Ectodermal cell (in vitro differentiated cells): ENCODE results near the gene DIP2C.

Source experiments
- H3K27ac ChIP-seq: 2 replicates; pipeline ENCODE4 v1.7.0; 2013; ENCODE audit warnings: mild to moderate bottlenecking, low read depth, low read length; ENCODE audit not compliant: insufficient read depth, poor library complexity, severe bottlenecking
- H3K27me3 ChIP-seq: 2 replicates; pipeline ENCODE4 v1.7.0; 2013; ENCODE audit warnings: mild to moderate bottlenecking, low read length; ENCODE audit not compliant: insufficient read depth, control insufficient read depth, poor library complexity, severe bottlenecking
- H3K36me3 ChIP-seq: one replicate; pipeline ENCODE4 v1.7.0; 2013; ENCODE audit warnings: low read length; ENCODE audit not compliant: control insufficient read depth, insufficient read depth
- H3K4me1 ChIP-seq: one replicate; pipeline ENCODE4 v1.7.0; 2013; ENCODE audit warnings: low read length; ENCODE audit not compliant: control insufficient read depth, insufficient read depth
- H3K4me3 ChIP-seq: 2 replicates; pipeline ENCODE4 v1.7.0; 2013; ENCODE audit warnings: low read depth, low read length, control low read depth; ENCODE audit not compliant: insufficient read depth
- H3K9me3 ChIP-seq: 2 replicates; pipeline ENCODE4 v1.7.0; 2013; ENCODE audit warnings: mild to moderate bottlenecking, low read length, moderate library complexity; ENCODE audit not compliant: control insufficient read depth
- WGBS, 2 experiments: methylation state at CpG; one replicate each; pipeline ENCODE4 v1.1.7; 2013; ENCODE audit warnings: missing lambda C conversion rate in 2 of 2; 5-methylcytosine and 5-hydroxymethylcytosine counted together

Gene DIP2C

GRCh38 chr10:604716-605631 is 84.5 kb downstream of the DIP2C start:
- Histone ChIP-seq H3K4me1 (peaks cover 16% of the 10 kb centered on the region), H3K4me3 (no peak overlapping the region), H3K27ac (peak overlapping the region; percentile 26), H3K9me3 (no peaks in the 10 kb centered on the region), H3K27me3 (no peaks in the 10 kb centered on the region), H3K36me3 (no peaks in the 10 kb centered on the region)
- 94% methylated on average over 21 of the region's 21 CpGs for WGBS, 2 experiments

GRCh38 chr10:603745-604144 is 85.7 kb downstream of the DIP2C start:
- H3K27me3 ChIP-seq, result no peaks in the 10 kb centered on the region
- no peaks in the 10 kb centered on the region for H3K36me3 ChIP-seq
- peaks cover 17% of the 10 kb centered on the region for H3K4me1 ChIP-seq
- H3K4me3 ChIP-seq, result no peak overlapping the region
- H3K27ac ChIP-seq, result no peak overlapping the region
- no peaks in the 10 kb centered on the region for H3K9me3 ChIP-seq
- WGBS, 2 experiments, result 84 to 90% methylated on average over 6 of the region's 6 CpGs

DNA sequence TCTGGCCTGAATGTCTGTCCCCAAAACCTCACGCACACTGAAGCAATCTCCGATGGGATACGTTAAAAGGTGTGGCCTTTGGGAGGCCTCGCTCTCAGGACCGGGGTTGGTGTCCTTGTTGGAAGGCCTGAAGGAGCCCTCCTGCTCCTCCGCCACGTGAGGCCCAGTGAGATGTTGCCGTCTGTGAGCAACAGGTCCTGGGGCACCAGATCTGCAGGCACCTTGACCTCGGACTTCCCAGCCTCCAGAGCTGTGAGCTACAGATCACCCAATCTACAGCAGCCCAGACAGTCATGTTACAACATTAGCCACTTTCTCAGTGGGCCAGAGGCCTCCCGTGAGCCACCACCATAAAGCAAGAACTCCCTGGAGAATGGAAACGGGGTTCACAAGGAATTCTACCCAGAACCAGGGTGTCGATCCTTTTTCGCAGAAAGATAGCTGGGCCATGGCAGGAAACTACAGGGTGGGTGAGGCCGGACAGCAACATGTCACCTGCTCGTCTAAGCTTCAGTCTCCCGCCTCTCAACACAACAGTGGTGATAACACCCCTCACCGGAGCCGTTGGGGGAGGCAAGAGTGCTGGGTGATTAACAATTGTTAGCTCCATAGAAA is 87.0 kb downstream of the DIP2C start:
- Histone ChIP-seq H3K9me3 (no peaks in the 10 kb centered on the region), H3K4me3 (no peak overlapping the region), H3K4me1 (peaks cover 27% of the 10 kb centered on the region), H3K27me3 (no peaks in the 10 kb centered on the region), H3K27ac (no peak overlapping the region), H3K36me3 (no peaks in the 10 kb centered on the region)
- 92 to 95% methylated on average over 18 of the region's 18 CpGs for WGBS, 2 experiments

- no peaks in the 10 kb centered on the region for H3K36me3 ChIP-seq
- H3K9me3 ChIP-seq, result no peaks in the 10 kb centered on the region
- no peak overlapping the region for H3K4me3 ChIP-seq
- H3K27me3 ChIP-seq, result no peaks in the 10 kb centered on the region
- H3K4me1 ChIP-seq, result peaks cover 27% of the 10 kb centered on the region
- no peak overlapping the region for H3K27ac ChIP-seq
- WGBS, 2 experiments, result 87 to 88% methylated on average over 12 of the region's 12 CpGs
These were observed 87.9 kb downstream of the DIP2C start for GRCh38 chr10:601660-601963.

DNA sequence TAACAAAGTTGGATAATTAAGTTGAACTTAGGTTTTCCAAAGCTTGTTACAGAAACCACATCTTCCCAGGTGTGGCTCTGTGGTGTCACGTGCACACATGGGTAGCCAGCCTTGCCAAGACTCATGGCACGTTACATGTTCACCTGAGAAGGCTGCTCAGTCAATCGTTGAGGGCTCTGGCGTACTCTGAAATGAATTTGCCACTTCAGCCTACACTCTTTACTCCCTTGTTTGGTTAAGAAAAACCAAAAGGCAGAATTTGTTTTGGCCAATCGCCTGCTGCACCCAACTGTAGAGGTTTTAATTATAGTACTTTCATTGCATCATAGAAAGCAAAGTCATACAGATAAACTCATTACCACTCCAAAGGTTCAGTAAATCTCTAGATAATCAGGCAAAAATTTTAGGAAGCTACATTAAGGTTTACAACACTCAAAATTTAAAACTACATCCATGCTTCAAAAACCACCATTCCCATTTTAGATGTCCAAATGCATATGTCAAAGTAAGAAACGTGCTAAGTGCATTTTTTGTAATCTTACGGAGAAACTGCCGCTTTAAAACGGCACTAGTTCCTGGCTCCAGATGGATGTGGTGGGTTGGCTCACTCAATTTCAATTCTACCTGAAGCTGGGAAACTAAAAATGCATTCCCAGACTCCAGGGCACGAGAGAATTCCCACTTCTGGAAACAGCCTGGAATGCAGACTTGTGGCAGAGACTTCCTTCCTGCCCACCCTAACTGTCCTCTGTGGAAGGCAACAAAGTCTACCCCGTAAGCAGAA is 88.4 kb downstream of the DIP2C start:
- Histone ChIP-seq H3K4me3 (no peak overlapping the region), H3K27ac (no peak overlapping the region), H3K36me3 (no peaks in the 10 kb centered on the region), H3K9me3 (no peaks in the 10 kb centered on the region), H3K27me3 (no peaks in the 10 kb centered on the region), H3K4me1 (peaks cover 27% of the 10 kb centered on the region)
- 94 to 95% methylated on average over 11 of the region's 11 CpGs for WGBS, 2 experiments

DNA sequence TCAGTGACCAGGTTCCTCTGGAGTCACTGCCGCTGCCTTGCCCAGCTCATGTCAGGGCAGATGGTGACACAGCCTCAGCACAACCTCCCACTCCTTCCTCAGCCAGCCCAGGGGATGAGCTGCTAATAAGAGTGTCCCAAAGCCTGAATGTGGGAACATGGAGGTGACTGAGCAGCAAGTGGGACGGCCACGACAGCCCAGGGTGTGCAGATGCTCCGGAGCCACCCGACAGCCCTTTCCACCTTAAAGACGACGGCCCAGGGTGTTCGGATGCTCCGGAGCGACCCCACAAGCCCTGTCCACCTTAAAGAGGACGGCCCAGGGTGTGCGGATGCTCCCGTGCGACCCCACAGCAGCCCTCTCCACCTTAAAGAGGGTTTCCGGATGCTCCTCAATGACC is 89.2 kb downstream of the DIP2C start:
- H3K27ac ChIP-seq, result no peak overlapping the region
- WGBS, 2 experiments, result 92 to 95% methylated on average over 15 of the region's 15 CpGs
- no peaks in the 10 kb centered on the region for H3K36me3 ChIP-seq
- no peak overlapping the region for H3K4me3 ChIP-seq
- peaks cover 27% of the 10 kb centered on the region for H3K4me1 ChIP-seq
- H3K27me3 ChIP-seq, result no peaks in the 10 kb centered on the region
- H3K9me3 ChIP-seq, result no peaks in the 10 kb centered on the region

GRCh38 chr10:599767-600166 is 89.7 kb downstream of the DIP2C start:
- H3K36me3 ChIP-seq, result no peaks in the 10 kb centered on the region
- no peaks in the 10 kb centered on the region for H3K27me3 ChIP-seq
- no peak overlapping the region for H3K4me3 ChIP-seq
- no peaks in the 10 kb centered on the region for H3K9me3 ChIP-seq
- peaks cover 27% of the 10 kb centered on the region for H3K4me1 ChIP-seq
- H3K27ac ChIP-seq, result no peak overlapping the region
- 95 to 97% methylated on average over 9 of the region's 9 CpGs for WGBS, 2 experiments

DNA sequence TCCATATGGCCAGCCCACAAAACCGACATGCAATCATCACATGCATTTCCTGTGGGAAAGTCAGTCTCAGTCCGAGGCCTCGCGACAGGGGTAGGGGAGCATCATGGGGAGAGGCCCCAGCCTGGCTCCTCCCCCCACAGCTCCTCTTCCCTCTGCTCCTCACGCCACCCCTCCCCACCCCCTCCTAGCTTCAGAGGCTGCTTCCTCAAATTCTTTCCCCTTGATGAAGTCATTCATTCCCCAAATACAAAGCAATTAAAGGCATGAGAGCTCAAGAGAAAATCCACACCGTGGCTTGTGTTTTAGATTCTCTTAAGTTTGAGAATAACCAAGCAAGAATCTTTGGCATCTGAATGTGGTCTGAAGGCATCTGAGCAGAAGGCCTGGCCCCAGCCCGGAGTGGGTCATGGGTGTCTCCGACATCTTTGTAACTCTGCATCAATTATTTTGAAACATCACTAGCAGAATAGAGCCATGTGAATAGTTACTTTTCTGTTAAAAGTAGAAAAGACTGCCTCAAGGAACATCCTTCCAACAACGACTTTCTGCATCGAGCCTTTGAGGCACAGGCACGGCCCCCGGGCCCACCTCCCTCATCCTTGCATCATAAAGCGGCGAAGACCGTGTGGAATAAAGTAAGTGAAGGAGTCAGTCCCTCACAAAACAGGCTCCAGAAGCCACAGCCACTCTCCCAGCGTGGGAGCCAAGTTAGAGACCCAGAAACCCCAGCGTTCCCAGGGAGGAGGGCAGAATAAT is 90.9 kb downstream of the DIP2C start:
- no peak overlapping the region for H3K4me3 ChIP-seq
- no peaks in the 10 kb centered on the region for H3K9me3 ChIP-seq
- H3K36me3 ChIP-seq, result no peaks in the 10 kb centered on the region
- 63 to 72% methylated on average over 17 of the region's 17 CpGs for WGBS, 2 experiments
- peak overlapping the region; percentile 63 for H3K27ac ChIP-seq
- no peaks in the 10 kb centered on the region for H3K27me3 ChIP-seq
- H3K4me1 ChIP-seq, result peaks cover 26% of the 10 kb centered on the region

DNA sequence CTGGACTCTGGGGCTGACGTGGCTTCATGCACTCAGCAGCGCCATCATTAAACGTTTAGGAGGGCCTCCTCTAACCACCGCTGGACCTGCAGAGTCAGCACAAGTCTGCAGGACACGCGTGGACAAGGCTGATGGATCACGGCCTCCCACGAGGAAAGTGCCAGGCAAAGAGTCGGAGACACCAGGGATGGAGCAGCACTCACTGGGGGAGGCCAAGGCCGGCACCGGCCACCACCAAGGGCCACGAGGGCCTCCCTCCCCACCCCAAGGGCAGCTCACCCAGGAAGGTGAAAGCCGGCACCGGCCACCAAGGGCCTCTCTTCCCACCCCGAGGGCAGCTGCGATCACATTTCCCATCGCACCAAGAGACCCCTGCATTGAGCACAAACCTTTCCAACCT is 91.5 kb downstream of the DIP2C start:
- H3K27me3 ChIP-seq, result no peaks in the 10 kb centered on the region
- H3K4me3 ChIP-seq, result no peak overlapping the region
- peaks cover 22% of the 10 kb centered on the region for H3K4me1 ChIP-seq
- H3K27ac ChIP-seq, result no peak overlapping the region
- no peaks in the 10 kb centered on the region for H3K9me3 ChIP-seq
- H3K36me3 ChIP-seq, result no peaks in the 10 kb centered on the region
- WGBS, 2 experiments, result 95 to 96% methylated on average over 17 of the region's 17 CpGs
